GM23338 (cell line): Measurements from ENCODE around the gene LRMDA. TPM values are rescaled to one million over a fixed set of nuclear protein-coding genes. Genes with fewer than 3 reads are reported as not detected.

Experiments used
- ATAC-seq: fragments of 200-7000 bp; cut with Tn5 transposase; 3 replicates; pipeline ENCODE4 v1.9.1; 2020
- DNase-seq: peaks from one replicate; pipeline ENCODE4 v3.0.0-alpha.2; 2015; ENCODE audit warnings: low spot score
- H2AFZ ChIP-seq: fragments of 200-600 bp; sonication (generic); 2 replicates; pipeline ENCODE4 v1.8.0; 2016; ENCODE audit warnings: antibody characterized with exemption, mild to moderate bottlenecking, moderate library complexity
- H3F3A ChIP-seq: fragments of 200-600 bp; sonication (generic); replicated peaks from 2 replicates; pipeline ENCODE4 v1.8.0; 2017; ENCODE audit warnings: antibody characterized with exemption, mixed run types, low read depth
- H3K27ac ChIP-seq: fragments of 200-600 bp; sonication (generic); 2 replicates; pipeline ENCODE4 v1.6.1; 2016; ENCODE audit warnings: low read depth
- H3K27me3 ChIP-seq: fragments of 200-600 bp; sonication (generic); 2 replicates; pipeline ENCODE4 v1.8.0; 2016; ENCODE audit warnings: mild to moderate bottlenecking, mixed run types, moderate library complexity; ENCODE audit not compliant: insufficient read depth
- H3K36me3 ChIP-seq: fragments of 200-600 bp; sonication (generic); 2 replicates; pipeline ENCODE4 v1.8.0; 2016; ENCODE audit warnings: mild to moderate bottlenecking; ENCODE audit not compliant: insufficient read depth
- H3K4me1 ChIP-seq: fragments of 200-600 bp; sonication (generic); 2 replicates; pipeline ENCODE4 v1.8.0; 2016; ENCODE audit warnings: mild to moderate bottlenecking, moderate library complexity; ENCODE audit not compliant: insufficient read depth
- H3K4me2 ChIP-seq: fragments of 200-600 bp; sonication (generic); 2 replicates; pipeline ENCODE4 v1.7.1; 2017; ENCODE audit warnings: mixed run types
- H3K4me3 ChIP-seq: fragments of 200-600 bp; sonication (generic); 2 replicates; pipeline ENCODE4 v1.6.1; 2016; ENCODE audit warnings: mixed run types
- H3K79me2 ChIP-seq: fragments of 200-600 bp; sonication (generic); replicated peaks from 2 replicates; pipeline ENCODE4 v1.8.0; 2017; ENCODE audit warnings: mild to moderate bottlenecking; ENCODE audit not compliant: insufficient read depth
- H3K9me2 ChIP-seq: fragments of 200-600 bp; sonication (generic); 2 replicates; pipeline ENCODE4 v1.8.0; 2017; ENCODE audit not compliant: insufficient read depth
- H4K20me1 ChIP-seq: fragments of 200-600 bp; sonication (generic); replicated peaks from 2 replicates; pipeline ENCODE4 v1.8.0; 2017; ENCODE audit warnings: mild to moderate bottlenecking; ENCODE audit not compliant: insufficient read depth
- H3K27ac Mint-ChIP-seq: 2 replicates; pipeline ENCODE4 v1.8.0; 2020; ENCODE audit warnings: inconsistent platforms, mild to moderate bottlenecking, moderate library complexity, mixed read lengths
- H3K27me3 Mint-ChIP-seq: 3 replicates; pipeline ENCODE4 v1.8.0; 2022; ENCODE audit warnings: low read depth, mild to moderate bottlenecking, moderate library complexity, mixed read lengths, inconsistent platforms; ENCODE audit not compliant: insufficient read depth, poor library complexity
- H3K36me3 Mint-ChIP-seq: 3 replicates; pipeline ENCODE4 v1.8.0; 2021; ENCODE audit warnings: low read depth, mild to moderate bottlenecking, inconsistent platforms, moderate library complexity, mixed read lengths
- H3K4me1 Mint-ChIP-seq: 3 replicates; pipeline ENCODE4 v1.8.0; 2020; ENCODE audit warnings: mild to moderate bottlenecking, inconsistent platforms, mixed read lengths
- H3K4me3 Mint-ChIP-seq: 3 replicates; pipeline ENCODE4 v1.8.0; 2021; ENCODE audit warnings: moderate library complexity, mild to moderate bottlenecking, inconsistent platforms, mixed read lengths
- H3K9me3 Mint-ChIP-seq: 3 replicates; pipeline ENCODE4 v1.8.0; 2020; ENCODE audit warnings: moderate library complexity, mild to moderate bottlenecking, inconsistent platforms, mixed read lengths
- CREB1 ChIP-seq: fragments of 250-450 bp; sonication (Bioruptor Pico); IDR thresholded peaks from 2 replicates; pipeline ENCODE4 v1.5.0; 2020; ENCODE audit warnings: low read depth, mild to moderate bottlenecking, moderate library complexity
- EZH2 ChIP-seq: fragments of 200-600 bp; sonication (generic); IDR thresholded peaks from one replicate; pipeline ENCODE4 v1.8.0; 2017; ENCODE audit warnings: antibody characterized with exemption, mild to moderate bottlenecking, low read depth; ENCODE audit not compliant: unreplicated experiment
- EZH2phosphoT487 ChIP-seq: fragments of 200-600 bp; sonication (generic); IDR thresholded peaks from one replicate; pipeline ENCODE4 v1.8.1; 2018; ENCODE audit warnings: antibody characterized with exemption; ENCODE audit not compliant: unreplicated experiment
- NANOG ChIP-seq: IDR thresholded peaks from 2 replicates; pipeline ENCODE4 v1.6.1; 2016; ENCODE audit warnings: antibody characterized with exemption, borderline replicate concordance
- POLR2AphosphoS5 ChIP-seq: IDR thresholded peaks from 2 replicates; pipeline ENCODE4 v1.6.1; 2016; ENCODE audit warnings: antibody characterized with exemption, low read depth
- REST ChIP-seq: IDR thresholded peaks from one replicate; pipeline ENCODE4 v1.6.1; 2018; ENCODE audit warnings: antibody characterized with exemption; ENCODE audit not compliant: unreplicated experiment
- STAT1 ChIP-seq: IDR thresholded peaks from one replicate; pipeline ENCODE4 v1.6.1; 2016; ENCODE audit warnings: antibody characterized with exemption; ENCODE audit not compliant: unreplicated experiment
- ZNF114 ChIP-seq: fragments of 250-450 bp; sonication (Bioruptor Pico); IDR thresholded peaks from 2 replicates; pipeline ENCODE4 v1.5.0; 2020; ENCODE audit warnings: mild to moderate bottlenecking, moderate library complexity
- ZNF462 ChIP-seq: fragments of 250-450 bp; sonication (Bioruptor Pico); IDR thresholded peaks from 2 replicates; pipeline ENCODE4 v1.5.0; 2020; ENCODE audit warnings: mild to moderate bottlenecking, moderate library complexity
- polyA plus RNA-seq: library from polyadenylated mRNA; unstranded; fragments of >200 nt; fragmentation: Nextera tagmentation; extraction: Ambion mirVana; gene quantifications from 2 replicates; pipeline ENCODE4 v1.2.1, GENCODE V29; 2016
- total RNA-seq: library from RNA; depleted of rRNA; stranded (reverse); fragments of >200 nt; shearing (Covaris generic); gene quantifications from 2 replicates; pipeline ENCODE4 v1.2.3, GENCODE V29; 2014
- TF ChIP-seq, protein P1 (sequence below), 2 experiments: fragments of 200-600 bp in 1 of 2; sonication (generic) in 1 of 2; conservative IDR thresholded peaks; 2 replicates each; pipeline versions ENCODE4 v1.5.1 to v1.6.1; 2016 to 2017; ENCODE audit warnings: antibody characterized with exemption in 2 of 2, low read depth in 2 of 2, mild to moderate bottlenecking in 2 of 2, moderate library complexity in 1 of 2
- TF ChIP-seq, protein P2 (sequence below): IDR thresholded peaks from 2 replicates; pipeline ENCODE4 v1.6.1; 2016; ENCODE audit warnings: antibody characterized with exemption

The LRMDA gene
- total and polyA plus RNA-seq, 2 experiments from 2014 or later = 0.90 to 1.8 TPM

GRCh38 chr10:75525646-75526045 lies 94.2 kb downstream of the LRMDA start:
- ATAC-seq = no peak
- Histone ChIP-seq H3K9me2 (peaks cover 6% of the 10 kb centered on the region; the same call in 1 of the 2 replicates), H3K27ac (no peak overlapping the region), H4K20me1 (no peaks in the 10 kb centered on the region), H3F3A (no peaks in the 10 kb centered on the region), H3K4me1 (no peaks in the 10 kb centered on the region), H3K36me3 (no peaks in the 10 kb centered on the region), H3K27me3 (peaks cover 1% of the 10 kb centered on the region; the same call in 1 of the 2 replicates), H2AFZ (no peak overlapping the region), H3K79me2 (no peaks in the 10 kb centered on the region), H3K4me2 (no peak overlapping the region), H3K4me3 (no peak overlapping the region)
- Mint-ChIP-seq H3K36me3 (no peaks in the 10 kb centered on the region), H3K4me1 (peaks cover 9% of the 10 kb centered on the region; the same call in 1 of the 3 replicates), H3K27me3 (no peaks in the 10 kb centered on the region), H3K4me3 (no peak overlapping the region), H3K9me3 (no peaks in the 10 kb centered on the region; the same call in 1 of the 3 replicates), H3K27ac (no peak overlapping the region)
- TF ChIP-seq CREB1 (no peak), NANOG (no peak), REST (no peak), POLR2AphosphoS5 (no peak), ZNF114 (no peak), STAT1 (no peak), ZNF462 (CRISPR knock-in tag) (no peak), EZH2phosphoT487 (no peak), EZH2 (no peak)
- TF ChIP-seq, protein P1, sequence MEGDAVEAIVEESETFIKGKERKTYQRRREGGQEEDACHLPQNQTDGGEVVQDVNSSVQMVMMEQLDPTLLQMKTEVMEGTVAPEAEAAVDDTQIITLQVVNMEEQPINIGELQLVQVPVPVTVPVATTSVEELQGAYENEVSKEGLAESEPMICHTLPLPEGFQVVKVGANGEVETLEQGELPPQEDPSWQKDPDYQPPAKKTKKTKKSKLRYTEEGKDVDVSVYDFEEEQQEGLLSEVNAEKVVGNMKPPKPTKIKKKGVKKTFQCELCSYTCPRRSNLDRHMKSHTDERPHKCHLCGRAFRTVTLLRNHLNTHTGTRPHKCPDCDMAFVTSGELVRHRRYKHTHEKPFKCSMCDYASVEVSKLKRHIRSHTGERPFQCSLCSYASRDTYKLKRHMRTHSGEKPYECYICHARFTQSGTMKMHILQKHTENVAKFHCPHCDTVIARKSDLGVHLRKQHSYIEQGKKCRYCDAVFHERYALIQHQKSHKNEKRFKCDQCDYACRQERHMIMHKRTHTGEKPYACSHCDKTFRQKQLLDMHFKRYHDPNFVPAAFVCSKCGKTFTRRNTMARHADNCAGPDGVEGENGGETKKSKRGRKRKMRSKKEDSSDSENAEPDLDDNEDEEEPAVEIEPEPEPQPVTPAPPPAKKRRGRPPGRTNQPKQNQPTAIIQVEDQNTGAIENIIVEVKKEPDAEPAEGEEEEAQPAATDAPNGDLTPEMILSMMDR (conservative IDR thresholded peaks at IDR 0.05; ENCODE audit: low read depth in 2 of 2) = no peak
- TF ChIP-seq, protein P2, sequence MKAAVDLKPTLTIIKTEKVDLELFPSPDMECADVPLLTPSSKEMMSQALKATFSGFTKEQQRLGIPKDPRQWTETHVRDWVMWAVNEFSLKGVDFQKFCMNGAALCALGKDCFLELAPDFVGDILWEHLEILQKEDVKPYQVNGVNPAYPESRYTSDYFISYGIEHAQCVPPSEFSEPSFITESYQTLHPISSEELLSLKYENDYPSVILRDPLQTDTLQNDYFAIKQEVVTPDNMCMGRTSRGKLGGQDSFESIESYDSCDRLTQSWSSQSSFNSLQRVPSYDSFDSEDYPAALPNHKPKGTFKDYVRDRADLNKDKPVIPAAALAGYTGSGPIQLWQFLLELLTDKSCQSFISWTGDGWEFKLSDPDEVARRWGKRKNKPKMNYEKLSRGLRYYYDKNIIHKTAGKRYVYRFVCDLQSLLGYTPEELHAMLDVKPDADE = no peak
- no peak for DNase-seq
